ENCODE results near the gene MLF2. TPM values are rescaled to one million over a fixed set of nuclear protein-coding genes. Genes with fewer than 3 reads are reported as not detected.
"Not testable (repeated sequence)": the region's sequence is repeated elsewhere in the genome, so short reads cannot be mapped to it uniquely, and the experiment has no call there.

MLF2 gene
- total RNA-seq, 2 donors from 2014 or later: 122 to 134 TPM

- Mint-ChIP-seq H3K4me1 (ENCODE audit: low read depth) (peaks cover 20% of the 10 kb centered on the region), H3K9me3 (no peaks in the 10 kb centered on the region), H3K36me3 (ENCODE audit: insufficient read depth in 2 of 2) (peaks cover 14 to 36% of the 10 kb centered on the region in 2 donors), H3K4me3 (peak overlapping the region; percentile 97 to 98), H3K27ac (peak overlapping the region; percentile 85), H3K27me3 (ENCODE audit: low read depth) (no peaks in the 10 kb centered on the region)
- no peak for DNase-seq
- no peak for ATAC-seq (replicated peaks in 1 of 2)
These were observed 1.2 kb downstream of the MLF2 start for GRCh38 chr12:6751767-6752166.

GRCh38 chr12:6750506-6750905, 2.4 kb downstream of the MLF2 start:
- no peak overlapping the region for H3K4me3 Mint-ChIP-seq
- peak overlapping the region; percentile 85 for H3K27ac Mint-ChIP-seq
- ATAC-seq (replicated peaks in 1 of 2): no peak
- no peaks in the 10 kb centered on the region for H3K27me3 Mint-ChIP-seq (ENCODE audit: low read depth)
- H3K4me1 Mint-ChIP-seq (ENCODE audit: low read depth): peaks cover 30% of the 10 kb centered on the region
- H3K9me3 Mint-ChIP-seq: no peaks in the 10 kb centered on the region
- peaks cover 14 to 38% of the 10 kb centered on the region in 2 donors for H3K36me3 Mint-ChIP-seq (ENCODE audit: insufficient read depth in 2 of 2)
- no peak for DNase-seq

DNA sequence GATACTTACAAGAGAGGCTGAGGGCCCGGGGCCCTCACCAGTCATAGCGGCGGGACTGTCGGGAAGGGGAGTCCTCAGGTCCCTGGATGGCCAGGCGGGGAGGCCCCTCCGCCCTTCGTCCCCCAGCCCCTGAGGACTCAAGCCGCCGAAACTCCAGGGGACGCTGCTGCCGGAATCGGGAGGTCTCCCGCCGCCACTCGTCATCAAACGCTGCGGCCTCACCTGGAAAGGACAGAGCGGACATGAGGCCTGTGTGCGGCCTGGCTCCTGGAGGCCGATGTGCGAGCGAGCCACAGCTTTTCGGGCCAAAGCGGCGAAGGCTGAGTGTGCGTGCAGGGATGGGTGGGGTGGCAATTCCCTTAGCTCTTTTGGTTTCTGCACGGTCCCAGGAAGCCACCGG, 4.2 kb downstream of the MLF2 start:
- ATAC-seq (replicated peaks in 1 of 2) (no peak), DNase-seq (no peak)
- H3K27ac Mint-ChIP-seq: no peak overlapping the region
- H3K9me3 Mint-ChIP-seq: peaks cover 0 to 5% of the 10 kb centered on the region in 2 donors
- peaks cover 18 to 48% of the 10 kb centered on the region in 2 donors for H3K36me3 Mint-ChIP-seq (ENCODE audit: insufficient read depth in 2 of 2)
- H3K4me3 Mint-ChIP-seq: no peak overlapping the region
- H3K27me3 Mint-ChIP-seq (ENCODE audit: low read depth): no peaks in the 10 kb centered on the region
- H3K4me1 Mint-ChIP-seq (ENCODE audit: low read depth): peaks cover 40% of the 10 kb centered on the region

DNA sequence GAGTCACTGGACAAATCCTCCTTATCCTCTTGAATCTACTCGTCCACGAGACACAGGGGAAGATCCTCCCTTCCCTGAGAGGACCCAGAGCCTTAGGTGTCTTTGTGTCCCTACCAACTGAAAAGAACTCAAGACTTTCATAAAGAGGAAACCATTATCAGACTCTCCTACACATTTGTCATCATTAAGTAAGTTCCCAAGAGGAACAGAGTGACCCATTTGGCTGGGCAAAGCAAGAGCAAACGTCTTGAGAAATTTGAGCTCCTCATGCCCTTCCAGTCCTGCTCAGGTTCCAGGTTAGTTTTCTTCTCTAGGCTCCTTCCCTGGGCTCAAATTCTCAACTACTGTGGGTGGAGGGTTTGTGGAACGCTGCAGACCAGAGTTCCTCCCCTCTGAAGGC, 5.7 kb downstream of the MLF2 start:
- Mint-ChIP-seq H3K9me3 (peaks cover 0 to 11% of the 10 kb centered on the region in 2 donors), H3K36me3 (ENCODE audit: insufficient read depth in 2 of 2) (peaks cover 23 to 60% of the 10 kb centered on the region in 2 donors), H3K27me3 (ENCODE audit: low read depth) (no peaks in the 10 kb centered on the region), H3K4me3 (no peak overlapping the region), H3K4me1 (ENCODE audit: low read depth) (peaks cover 49% of the 10 kb centered on the region), H3K27ac (peak overlapping the region; percentile 35)
- DNase-seq (no peak), ATAC-seq (replicated peaks in 1 of 2) (no peak)

- H3K9me3 Mint-ChIP-seq: peaks cover 0 to 11% of the 10 kb centered on the region in 2 donors
- DNase-seq (no peak), ATAC-seq (replicated peaks in 1 of 2) (peak; percentile 64 to 73)
- H3K27ac Mint-ChIP-seq: peak overlapping the region; percentile 34
- peaks cover 41% of the 10 kb centered on the region for H3K4me1 Mint-ChIP-seq (ENCODE audit: low read depth)
- no peaks in the 10 kb centered on the region for H3K27me3 Mint-ChIP-seq (ENCODE audit: low read depth)
- H3K36me3 Mint-ChIP-seq (ENCODE audit: insufficient read depth in 2 of 2): peaks cover 23 to 53% of the 10 kb centered on the region in 2 donors
- no peak overlapping the region for H3K4me3 Mint-ChIP-seq
These were observed 7.0 kb downstream of the MLF2 start for GRCh38 chr12:6745741-6746525.

DNA sequence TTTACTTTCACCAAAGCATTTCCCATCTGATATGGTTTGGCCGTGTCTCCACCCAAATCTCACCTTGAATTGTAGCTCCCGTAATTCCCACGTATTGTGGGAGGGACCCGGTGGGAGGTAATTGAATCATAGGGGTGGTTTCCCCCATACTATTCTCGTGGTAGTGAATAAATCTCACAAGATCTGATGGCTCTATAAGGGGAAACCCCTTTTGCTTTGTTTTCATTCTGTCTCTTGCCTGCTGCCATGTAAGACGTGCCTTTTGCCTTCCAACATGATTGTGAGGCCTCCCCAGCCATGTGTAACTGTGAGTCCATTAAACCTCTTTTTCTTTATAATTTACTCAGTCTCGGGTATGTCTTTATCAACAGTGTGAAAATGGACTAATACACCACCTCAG, 9.6 kb downstream of the MLF2 start:
- H3K9me3 Mint-ChIP-seq: peaks cover 0 to 11% of the 10 kb centered on the region in 2 donors
- H3K27ac Mint-ChIP-seq: peak overlapping the region; percentile 7
- H3K27me3 Mint-ChIP-seq (ENCODE audit: low read depth): not testable (repeated sequence)
- peak overlapping the region; percentile 38 for H3K4me3 Mint-ChIP-seq
- H3K36me3 Mint-ChIP-seq (ENCODE audit: insufficient read depth in 2 of 2): peaks cover 21 to 39% of the 10 kb centered on the region in 2 donors
- peaks cover 41% of the 10 kb centered on the region for H3K4me1 Mint-ChIP-seq (ENCODE audit: low read depth)
- DNase-seq (peak in 1 of 2 donors; percentile 23), ATAC-seq (replicated peaks in 1 of 2) (peak; percentile 31 to 55)

GRCh38 chr12:6742834-6743233, 10.1 kb downstream of the MLF2 start:
- H3K4me1 Mint-ChIP-seq (ENCODE audit: low read depth): peaks cover 41% of the 10 kb centered on the region
- DNase-seq (no peak), ATAC-seq (replicated peaks in 1 of 2) (peak; percentile 72 to 80)
- no peaks in the 10 kb centered on the region for H3K27me3 Mint-ChIP-seq (ENCODE audit: low read depth)
- peak overlapping the region; percentile 7 for H3K27ac Mint-ChIP-seq
- H3K9me3 Mint-ChIP-seq: peaks cover 0 to 11% of the 10 kb centered on the region in 2 donors
- H3K36me3 Mint-ChIP-seq (ENCODE audit: insufficient read depth in 2 of 2): peaks cover 17 to 34% of the 10 kb centered on the region in 2 donors
- peak overlapping the region; percentile 38 for H3K4me3 Mint-ChIP-seq

DNA sequence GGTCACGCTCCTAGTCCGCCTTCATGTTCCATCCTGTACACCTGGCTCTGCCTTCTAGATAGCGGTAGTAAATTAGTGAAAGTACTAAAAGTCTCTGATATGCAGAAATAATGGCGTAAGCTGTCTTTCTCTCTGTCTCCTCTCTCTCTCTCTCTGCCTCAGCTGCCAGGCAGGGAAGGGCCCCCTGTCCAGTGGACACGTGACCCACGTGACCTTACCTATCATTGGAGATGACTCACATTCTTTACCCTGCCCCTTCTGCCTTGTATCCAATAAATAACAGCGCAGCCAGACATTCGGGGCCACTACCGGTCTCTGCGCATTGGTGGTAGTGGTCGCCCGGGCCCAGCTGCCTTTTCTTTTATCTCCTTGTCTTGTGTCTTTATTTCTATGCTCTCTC, 10.9 kb downstream of the MLF2 start:
- H3K4me3 Mint-ChIP-seq; H3K27me3 Mint-ChIP-seq (ENCODE audit: low read depth); ATAC-seq (replicated peaks in 1 of 2); DNase-seq: not testable (repeated sequence)
- H3K36me3 Mint-ChIP-seq (ENCODE audit: insufficient read depth in 2 of 2): peaks cover 10 to 27% of the 10 kb centered on the region in 2 donors
- H3K27ac Mint-ChIP-seq: peak overlapping the region; percentile 7
- peaks cover 0 to 11% of the 10 kb centered on the region in 2 donors for H3K9me3 Mint-ChIP-seq
- H3K4me1 Mint-ChIP-seq (ENCODE audit: low read depth): peaks cover 41% of the 10 kb centered on the region

DNA sequence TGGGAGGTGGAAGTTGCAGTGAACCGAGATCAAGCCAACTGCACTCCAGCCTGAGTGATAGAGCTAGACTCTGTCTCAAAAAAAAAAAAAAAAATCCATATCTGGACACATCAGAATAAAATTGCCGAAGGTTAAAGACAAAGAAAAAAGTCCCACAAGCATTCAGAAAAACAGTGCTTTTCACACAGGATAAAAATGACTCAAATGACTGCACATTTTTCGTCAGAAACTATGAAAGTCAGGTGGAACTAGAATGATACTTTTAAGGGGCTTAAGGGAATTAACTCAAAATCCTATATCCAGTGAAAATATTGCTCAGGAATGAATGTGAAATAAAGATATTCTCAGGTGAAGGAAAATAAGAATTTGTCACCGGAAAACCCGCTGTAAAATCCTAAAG, 16.2 kb downstream of the MLF2 start:
- Mint-ChIP-seq H3K9me3 (no peaks in the 10 kb centered on the region), H3K27ac (no peak overlapping the region), H3K27me3 (ENCODE audit: low read depth) (no peaks in the 10 kb centered on the region), H3K36me3 (ENCODE audit: insufficient read depth in 2 of 2) (no peaks in the 10 kb centered on the region), H3K4me3 (no peak overlapping the region), H3K4me1 (ENCODE audit: low read depth) (peaks cover 8% of the 10 kb centered on the region)
- ATAC-seq (replicated peaks in 1 of 2) (no peak), DNase-seq (no peak)

DNA sequence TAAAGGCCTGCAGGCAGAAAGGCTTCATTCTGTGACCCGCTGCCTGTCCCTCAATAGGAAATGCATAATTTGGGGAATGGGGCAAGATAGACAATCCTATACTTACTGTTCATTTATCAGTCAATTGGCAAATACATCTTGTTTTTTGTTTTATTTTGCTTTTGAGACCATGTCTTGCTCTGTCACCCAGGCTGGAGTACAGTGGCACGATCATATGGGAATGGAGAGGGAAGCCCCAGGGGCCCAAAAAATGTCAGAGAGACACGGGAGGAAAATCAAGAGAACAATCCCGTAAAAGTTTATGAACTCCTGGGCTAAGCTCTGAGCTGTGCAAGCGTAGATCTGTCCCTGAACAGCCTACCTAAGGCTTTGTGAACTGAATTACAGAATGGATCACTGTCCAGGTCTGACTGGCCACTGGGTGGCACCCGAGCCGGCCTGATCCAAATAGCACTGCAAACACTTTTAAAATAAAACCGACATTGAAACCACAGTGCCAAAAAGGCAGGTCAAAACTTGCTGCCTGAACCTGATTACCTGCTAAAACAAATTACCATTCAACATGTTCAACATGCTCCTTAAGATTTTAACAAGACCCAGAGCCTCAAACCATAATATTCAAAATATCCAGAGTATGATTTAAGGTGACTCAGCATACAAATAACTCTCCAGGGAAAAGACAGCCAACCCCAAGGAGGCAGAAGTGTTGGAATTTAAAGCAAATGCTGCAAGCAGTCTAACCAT, 17.3 kb downstream of the MLF2 start:
- ATAC-seq (replicated peaks in 1 of 2): peak; percentile 77 to 79
- Mint-ChIP-seq H3K4me3 (no peak overlapping the region), H3K36me3 (ENCODE audit: insufficient read depth in 2 of 2) (peaks cover 0 to 2% of the 10 kb centered on the region in 2 donors), H3K9me3 (no peaks in the 10 kb centered on the region), H3K27ac (peak overlapping the region; percentile 18), H3K4me1 (ENCODE audit: low read depth) (peaks cover 8% of the 10 kb centered on the region), H3K27me3 (ENCODE audit: low read depth) (no peaks in the 10 kb centered on the region)
- peak; percentile 57 to 58 for DNase-seq

- DNase-seq (no peak), ATAC-seq (replicated peaks in 1 of 2) (no peak)
- Mint-ChIP-seq H3K27me3 (ENCODE audit: low read depth) (no peaks in the 10 kb centered on the region), H3K9me3 (no peaks in the 10 kb centered on the region), H3K4me1 (ENCODE audit: low read depth) (peaks cover 8% of the 10 kb centered on the region), H3K36me3 (ENCODE audit: insufficient read depth in 2 of 2) (peaks cover 0 to 4% of the 10 kb centered on the region in 2 donors), H3K27ac (no peak overlapping the region), H3K4me3 (no peak overlapping the region)
These were observed 18.2 kb downstream of the MLF2 start for GRCh38 chr12:6734506-6735387.

DNA sequence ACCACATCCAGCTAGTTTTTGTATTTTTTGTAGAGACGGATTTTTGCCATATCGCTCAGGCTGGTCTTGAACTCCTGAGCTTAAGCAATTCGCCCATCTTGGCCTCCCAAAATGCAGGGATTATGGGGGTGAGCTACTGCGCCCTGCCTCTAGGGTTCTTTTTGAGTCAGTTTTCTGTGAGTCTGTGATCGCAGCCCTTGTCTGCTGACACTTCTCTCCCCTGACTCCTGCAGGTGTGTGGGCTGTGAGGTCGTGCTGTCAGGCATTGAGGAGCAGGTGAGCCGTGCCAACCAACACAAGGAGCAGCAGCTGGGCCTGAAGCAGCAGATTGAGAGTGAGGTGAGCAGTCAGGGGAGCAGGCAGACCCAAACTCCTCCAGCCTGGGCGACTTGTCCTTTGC, 22.8 kb downstream of the MLF2 start:
- H3K9me3 Mint-ChIP-seq: no peaks in the 10 kb centered on the region
- peaks cover 0 to 8% of the 10 kb centered on the region in 2 donors for H3K36me3 Mint-ChIP-seq (ENCODE audit: insufficient read depth in 2 of 2)
- H3K27me3 Mint-ChIP-seq (ENCODE audit: low read depth): no peaks in the 10 kb centered on the region
- ATAC-seq (replicated peaks in 1 of 2) (no peak), DNase-seq (no peak)
- H3K27ac Mint-ChIP-seq: no peak overlapping the region
- H3K4me3 Mint-ChIP-seq: no peak overlapping the region
- H3K4me1 Mint-ChIP-seq (ENCODE audit: low read depth): peaks cover 8% of the 10 kb centered on the region
